SK-N-MC (cell line): Measurements from ENCODE around the gene TMEM30B.
A peak's percentile ranks its signal among the peaks of the same experiment; 100 is the strongest.

Source experiments
- DNase-seq: peaks from one replicate; pipeline ENCODE4 v3.0.0-alpha.2; 2011; ENCODE audit warnings: low read depth, low spot score
- H3K27ac ChIP-seq: fragments of 200-600 bp; sonication (generic); 2 replicates; pipeline ENCODE4 v1.5.1; 2016; ENCODE audit warnings: mixed run types
- H3K36me3 ChIP-seq: fragments of 200-600 bp; sonication (generic); 2 replicates; pipeline ENCODE4 v1.6.1; 2017; ENCODE audit warnings: antibody characterized with exemption, low read length, mixed read lengths; ENCODE audit not compliant: insufficient read depth
- H3K4me3 ChIP-seq: fragments of 200-600 bp; sonication (generic); 2 replicates; pipeline ENCODE4 v1.5.1; 2016
- H3K9ac ChIP-seq: fragments of 200-600 bp; sonication (generic); 2 replicates; pipeline ENCODE4 v1.8.0; 2017; ENCODE audit warnings: mixed run types, mixed read lengths; ENCODE audit not compliant: insufficient read length
- H3K9me3 ChIP-seq: fragments of 200-600 bp; sonication (generic); 2 replicates; pipeline ENCODE4 v1.6.1; 2017; ENCODE audit warnings: low read depth, mild to moderate bottlenecking, antibody characterized with exemption, low read length, moderate library complexity, mixed read lengths
- EZH2 ChIP-seq: fragments of 200-600 bp; sonication (generic); IDR thresholded peaks from one replicate; pipeline ENCODE4 v1.6.1; 2017; ENCODE audit warnings: antibody characterized with exemption
- FOXP2 ChIP-seq: optimal IDR thresholded peaks from 2 replicates; pipeline ENCODE3; 2011; ENCODE audit warnings: mild to moderate bottlenecking, moderate library complexity; ENCODE audit not compliant: insufficient read depth; ENCODE audit errors: extremely low read length, control extremely low read depth
- POLR2AphosphoS5 ChIP-seq: IDR thresholded peaks from 2 replicates; pipeline ENCODE4 v1.6.1; 2012; ENCODE audit warnings: mild to moderate bottlenecking, low read depth, low read length, borderline replicate concordance

Gene TMEM30B

DNA sequence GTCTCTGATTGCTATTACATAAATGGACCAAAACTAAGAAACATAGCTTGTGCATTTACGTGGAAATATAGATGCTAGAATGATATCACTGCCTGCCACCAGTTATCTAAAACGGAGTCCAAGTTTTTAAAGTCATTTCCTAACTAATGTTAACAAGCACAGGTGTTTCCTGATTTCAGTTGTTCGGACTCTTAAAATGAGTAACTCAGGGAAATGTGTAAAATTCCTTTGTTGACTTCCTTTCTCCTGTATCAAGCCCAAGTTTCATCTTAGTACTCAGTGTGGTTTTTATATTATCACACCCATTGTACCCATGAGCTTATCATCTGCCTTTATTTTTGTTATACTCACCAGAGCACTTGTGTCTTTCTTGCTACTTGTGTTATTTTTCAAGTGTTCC lies 27.1 kb upstream of the TMEM30B start:
- TF ChIP-seq FOXP2 (no peak), POLR2AphosphoS5 (no peak), EZH2 (no peak)
- Histone ChIP-seq H3K9ac (no peak overlapping the region), H3K27ac (no peak overlapping the region), H3K4me3 (no peak overlapping the region), H3K9me3 (no peaks in the 10 kb centered on the region), H3K36me3 (no peaks in the 10 kb centered on the region)
- no peak for DNase-seq

DNA sequence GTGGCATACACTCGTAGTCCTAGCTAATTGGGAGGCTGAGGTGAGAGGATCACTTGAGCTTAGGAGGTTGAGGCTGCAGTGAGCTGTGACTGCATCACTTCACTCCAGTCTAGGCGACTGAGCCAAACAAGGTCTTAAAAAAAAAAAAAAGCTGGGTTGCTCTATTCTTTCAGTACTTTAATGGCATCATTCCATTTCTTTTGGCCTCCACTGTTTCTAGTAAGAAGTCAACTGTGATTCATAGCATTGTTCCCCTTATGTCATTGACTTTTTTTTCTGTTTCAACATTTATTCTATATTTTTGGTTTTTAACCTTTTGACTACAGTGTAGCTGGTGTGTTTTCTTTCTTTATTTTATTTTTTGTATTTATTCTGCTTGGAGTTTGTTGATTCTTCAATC lies 23.6 kb upstream of the TMEM30B start:
- H3K9ac ChIP-seq: no peak overlapping the region
- no peak for TF ChIP-seq POLR2AphosphoS5
- TF ChIP-seq EZH2: no peak
- no peak for TF ChIP-seq FOXP2
- H3K4me3 ChIP-seq: no peak overlapping the region
- DNase-seq: no peak
- no peak overlapping the region for H3K27ac ChIP-seq
- no peaks in the 10 kb centered on the region for H3K36me3 ChIP-seq
- H3K9me3 ChIP-seq: no peaks in the 10 kb centered on the region

DNA sequence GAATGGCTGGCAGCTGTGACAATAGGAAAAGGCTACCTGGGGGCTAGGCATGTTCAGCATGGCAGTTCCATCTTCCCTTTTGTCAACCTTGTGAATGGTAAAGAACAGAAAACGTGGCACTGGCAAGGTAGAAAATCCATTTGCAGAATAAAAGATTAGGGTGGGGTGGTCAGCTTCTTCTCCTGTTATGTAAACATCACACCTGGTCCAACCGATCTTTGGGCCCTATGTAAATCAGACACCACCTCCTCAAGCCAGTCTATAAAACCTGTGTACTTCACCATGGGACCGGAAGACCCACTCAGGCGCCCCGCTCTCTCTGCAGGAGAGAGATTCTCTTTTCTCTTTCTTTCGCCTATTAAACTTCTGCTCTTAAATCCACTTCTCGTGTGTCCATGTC lies 19.6 kb upstream of the TMEM30B start:
- no peak overlapping the region for H3K27ac ChIP-seq
- no peaks in the 10 kb centered on the region for H3K36me3 ChIP-seq
- no peaks in the 10 kb centered on the region for H3K9me3 ChIP-seq
- H3K9ac ChIP-seq: no peak overlapping the region
- no peak for DNase-seq
- H3K4me3 ChIP-seq: no peak overlapping the region
- no peak for TF ChIP-seq POLR2AphosphoS5
- TF ChIP-seq EZH2: no peak
- TF ChIP-seq FOXP2: no peak

DNA sequence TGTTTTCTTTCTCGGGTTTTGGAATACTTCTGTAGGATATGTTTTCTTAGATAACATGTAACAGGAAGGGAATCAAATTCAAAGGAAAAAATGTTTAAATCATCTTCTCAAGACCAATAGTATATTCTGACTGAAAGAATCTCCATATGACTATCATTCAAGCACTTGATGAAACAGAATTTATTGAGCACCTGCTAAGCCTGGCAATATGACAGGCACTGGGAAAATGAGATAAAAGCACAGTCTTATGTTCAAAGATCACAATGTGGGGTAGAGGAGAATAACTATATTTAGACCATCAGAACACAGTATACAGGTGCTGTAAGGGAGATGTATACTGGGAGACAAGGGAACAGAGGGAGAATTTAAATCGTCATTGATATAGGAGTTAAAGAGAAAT lies 19.1 kb upstream of the TMEM30B start:
- H3K9me3 ChIP-seq: no peaks in the 10 kb centered on the region
- TF ChIP-seq POLR2AphosphoS5: no peak
- TF ChIP-seq EZH2: no peak
- no peak for TF ChIP-seq FOXP2
- no peak overlapping the region for H3K4me3 ChIP-seq
- H3K27ac ChIP-seq: no peak overlapping the region
- no peak for DNase-seq
- no peak overlapping the region for H3K9ac ChIP-seq
- no peaks in the 10 kb centered on the region for H3K36me3 ChIP-seq

DNA sequence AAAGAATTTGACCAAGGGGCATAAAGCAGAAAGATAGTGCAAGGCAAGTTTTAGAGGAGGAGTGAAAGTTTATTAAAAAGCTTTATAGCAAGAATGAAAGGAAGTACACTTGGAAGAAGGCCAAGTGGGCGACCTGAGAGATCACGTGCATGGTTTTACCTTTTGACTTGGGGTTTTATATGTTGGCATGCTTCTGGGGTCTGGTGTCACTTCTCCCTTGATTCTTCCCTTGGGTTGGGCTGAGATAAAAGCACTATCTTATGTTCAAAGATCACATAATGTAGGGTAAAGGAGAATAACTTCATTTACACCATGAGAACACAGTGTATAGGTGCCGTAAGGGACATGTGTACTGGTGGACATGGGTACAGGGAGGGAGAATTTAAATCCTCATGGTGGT lies 17.7 kb upstream of the TMEM30B start:
- Histone ChIP-seq H3K36me3 (no peaks in the 10 kb centered on the region), H3K9me3 (no peaks in the 10 kb centered on the region), H3K4me3 (no peak overlapping the region), H3K27ac (no peak overlapping the region), H3K9ac (no peak overlapping the region)
- DNase-seq: no peak
- TF ChIP-seq POLR2AphosphoS5 (no peak), FOXP2 (no peak), EZH2 (no peak)

DNA sequence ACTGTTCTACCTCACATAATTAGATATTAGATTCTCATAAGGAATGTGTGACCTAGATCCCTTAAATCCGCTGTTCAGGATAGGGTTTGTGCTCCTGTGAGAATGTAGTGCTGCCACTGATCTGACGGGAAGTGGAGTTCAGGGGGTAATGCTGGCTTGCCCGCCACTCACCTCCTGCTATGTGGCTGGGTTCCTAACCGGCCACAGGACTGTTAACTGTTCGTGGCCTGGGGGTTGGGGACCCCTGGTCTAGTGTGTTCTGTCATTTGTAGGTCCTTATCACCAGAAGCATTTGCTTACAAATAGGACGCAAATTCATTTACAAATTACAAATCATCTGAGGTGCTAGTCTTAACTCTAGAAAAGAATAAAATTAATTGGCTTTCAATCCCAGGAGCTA lies 16.4 kb upstream of the TMEM30B start:
- H3K36me3 ChIP-seq: no peaks in the 10 kb centered on the region
- no peaks in the 10 kb centered on the region for H3K9me3 ChIP-seq
- H3K9ac ChIP-seq: no peak overlapping the region
- no peak for TF ChIP-seq POLR2AphosphoS5
- no peak for TF ChIP-seq FOXP2
- TF ChIP-seq EZH2: no peak
- H3K4me3 ChIP-seq: no peak overlapping the region
- H3K27ac ChIP-seq: no peak overlapping the region
- no peak for DNase-seq

DNA sequence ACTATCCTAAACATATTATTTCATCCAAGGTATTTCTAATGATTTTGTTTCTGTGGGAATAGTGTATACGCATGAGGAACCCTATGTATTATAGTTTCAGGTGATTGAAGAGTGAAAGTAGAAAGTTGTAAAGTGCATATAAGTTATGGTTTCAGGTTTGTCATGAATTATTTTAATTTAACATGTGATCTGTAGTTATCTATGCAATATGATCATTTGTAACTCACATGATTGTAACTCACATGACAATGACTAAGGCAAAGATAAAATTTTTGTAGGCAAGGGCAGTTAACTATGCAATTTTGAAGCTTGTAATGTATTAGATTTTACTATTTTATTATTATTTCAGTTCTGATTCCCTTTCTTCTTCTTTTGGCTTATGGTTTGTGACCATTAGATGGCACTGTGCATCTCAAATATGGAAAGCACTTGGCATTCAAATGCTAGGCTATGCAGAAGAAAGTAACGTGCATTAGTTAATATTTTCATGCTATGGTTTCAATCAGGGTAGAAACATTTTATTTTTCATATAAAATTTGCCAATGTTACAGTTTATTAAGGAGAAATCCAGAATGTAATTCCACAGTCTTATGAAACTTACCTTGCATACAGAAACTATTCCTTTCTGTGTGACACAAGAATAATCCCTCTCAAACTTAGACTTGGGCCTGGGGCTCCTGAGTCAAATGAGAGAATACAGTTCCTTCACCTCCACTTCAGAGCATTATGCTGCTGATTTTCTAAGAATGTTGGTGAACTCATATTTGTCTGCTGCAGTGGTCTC lies 15.8 kb upstream of the TMEM30B start:
- no peak overlapping the region for H3K27ac ChIP-seq
- peak; percentile 24 for DNase-seq

DNA sequence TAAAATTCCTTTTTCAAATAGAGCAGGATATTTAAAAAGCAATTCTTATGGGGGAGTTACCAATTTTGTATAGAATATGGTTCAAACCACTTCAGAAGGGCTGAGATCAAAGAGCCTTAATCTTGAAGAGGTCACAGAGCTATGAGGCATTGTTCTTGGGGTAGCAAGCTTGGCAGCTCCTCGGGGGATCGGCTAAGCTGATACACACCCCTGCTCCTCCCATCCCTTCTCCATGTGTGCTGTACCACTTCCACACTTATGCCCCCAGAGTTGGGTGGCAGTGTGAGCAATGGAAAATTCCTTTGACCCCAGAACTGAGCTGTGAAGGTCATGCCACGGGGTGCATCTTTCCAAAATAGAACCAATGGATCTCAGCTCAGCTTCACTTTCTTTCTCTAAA lies 15.0 kb upstream of the TMEM30B start:
- Histone ChIP-seq H3K27ac (no peak overlapping the region), H3K4me3 (no peak overlapping the region), H3K9me3 (no peaks in the 10 kb centered on the region), H3K36me3 (no peaks in the 10 kb centered on the region), H3K9ac (no peak overlapping the region)
- no peak for DNase-seq
- TF ChIP-seq FOXP2 (no peak), EZH2 (no peak), POLR2AphosphoS5 (no peak)

More for the DNA sequence above, 15.8 kb upstream of the TMEM30B start:
- Histone ChIP-seq H3K9ac (no peak overlapping the region), H3K36me3 (no peaks in the 10 kb centered on the region), H3K4me3 (no peak overlapping the region), H3K9me3 (no peaks in the 10 kb centered on the region)
- TF ChIP-seq FOXP2 (no peak), POLR2AphosphoS5 (no peak), EZH2 (no peak)

DNA sequence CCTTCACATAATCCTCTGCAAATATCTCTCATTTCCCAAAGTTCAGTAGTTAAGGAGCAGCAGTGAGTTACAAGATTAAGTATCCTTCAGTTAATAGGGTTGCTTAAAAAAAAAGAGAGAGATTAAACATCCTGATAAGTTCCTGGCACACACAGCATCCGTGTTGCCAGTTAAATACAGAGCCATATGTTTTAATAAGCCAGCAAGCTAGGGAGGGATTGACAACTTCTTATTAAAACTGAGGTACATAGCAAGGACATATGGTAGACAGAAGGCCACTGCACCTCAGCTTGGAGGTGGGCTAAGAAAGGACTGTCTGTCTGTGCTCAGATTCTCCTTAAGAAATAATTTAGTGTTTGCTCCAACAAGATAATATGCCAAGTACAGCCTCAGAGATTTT lies 9.6 kb upstream of the TMEM30B start:
- TF ChIP-seq FOXP2 (no peak), POLR2AphosphoS5 (no peak), EZH2 (no peak)
- no peak overlapping the region for H3K4me3 ChIP-seq
- no peak for DNase-seq

More for the DNA sequence above, 9.6 kb upstream of the TMEM30B start:
- no peak overlapping the region for H3K9ac ChIP-seq
- no peak overlapping the region for H3K27ac ChIP-seq
- no peaks in the 10 kb centered on the region for H3K36me3 ChIP-seq
- H3K9me3 ChIP-seq: no peaks in the 10 kb centered on the region
